ENCODE measurements around the gene SOX6.

SOX6 gene

GRCh38 chr11:16252373-16252772 lies 104.0 kb downstream of the SOX6 start:
- 67 to 71% methylated on average over 4 of the region's 4 CpGs for WGBS, 2 experiments
- Histone ChIP-seq H3K4me1 (ENCODE audit: control insufficient read depth, insufficient read depth, low read length) (no peaks in the 10 kb centered on the region), H3K27me3 (ENCODE audit: control insufficient read depth, insufficient read depth, low read length, poor library complexity, severe bottlenecking) (no peaks in the 10 kb centered on the region), H3K9me3 (ENCODE audit: control insufficient read depth, low read length) (no peaks in the 10 kb centered on the region), H3K4me3 (ENCODE audit: insufficient read depth, low read depth, low read length) (no peak overlapping the region), H3K36me3 (ENCODE audit: control insufficient read depth, insufficient read depth, low read length) (no peaks in the 10 kb centered on the region), H3K27ac (ENCODE audit: insufficient read depth, low read depth, low read length, poor library complexity, severe bottlenecking) (no peak overlapping the region)

GRCh38 chr11:16248248-16248647 lies 108.1 kb downstream of the SOX6 start:
- no peaks in the 10 kb centered on the region for H3K9me3 ChIP-seq (ENCODE audit: control insufficient read depth, low read length)
- no peak overlapping the region for H3K4me3 ChIP-seq (ENCODE audit: insufficient read depth, low read depth, low read length)
- H3K4me1 ChIP-seq (ENCODE audit: control insufficient read depth, insufficient read depth, low read length) = no peaks in the 10 kb centered on the region
- no peaks in the 10 kb centered on the region for H3K36me3 ChIP-seq (ENCODE audit: control insufficient read depth, insufficient read depth, low read length)
- 94 to 97% methylated on average over 2 of the region's 2 CpGs for WGBS, 2 experiments
- H3K27me3 ChIP-seq (ENCODE audit: control insufficient read depth, insufficient read depth, low read length, poor library complexity, severe bottlenecking) = no peaks in the 10 kb centered on the region
- no peak overlapping the region for H3K27ac ChIP-seq (ENCODE audit: insufficient read depth, low read depth, low read length, poor library complexity, severe bottlenecking)

GRCh38 chr11:16242806-16243205 lies 113.5 kb downstream of the SOX6 start:
- Histone ChIP-seq H3K36me3 (ENCODE audit: control insufficient read depth, insufficient read depth, low read length) (no peaks in the 10 kb centered on the region), H3K27me3 (ENCODE audit: control insufficient read depth, insufficient read depth, low read length, poor library complexity, severe bottlenecking) (no peaks in the 10 kb centered on the region), H3K4me1 (ENCODE audit: control insufficient read depth, insufficient read depth, low read length) (no peaks in the 10 kb centered on the region), H3K9me3 (ENCODE audit: control insufficient read depth, low read length) (no peaks in the 10 kb centered on the region), H3K4me3 (ENCODE audit: insufficient read depth, low read depth, low read length) (no peak overlapping the region), H3K27ac (ENCODE audit: insufficient read depth, low read depth, low read length, poor library complexity, severe bottlenecking) (no peak overlapping the region)
- 91 to 92% methylated on average over 2 of the region's 2 CpGs for WGBS, 2 experiments

GRCh38 chr11:16240687-16241086 lies 115.7 kb downstream of the SOX6 start:
- no peaks in the 10 kb centered on the region for H3K27me3 ChIP-seq (ENCODE audit: control insufficient read depth, insufficient read depth, low read length, poor library complexity, severe bottlenecking)
- H3K27ac ChIP-seq (ENCODE audit: insufficient read depth, low read depth, low read length, poor library complexity, severe bottlenecking) = no peak overlapping the region
- H3K9me3 ChIP-seq (ENCODE audit: control insufficient read depth, low read length) = no peaks in the 10 kb centered on the region
- 86% methylated on average over 1 of the region's 1 CpG; no CpG with 5 or more reads in 1 of the 2 experiments for WGBS, 2 experiments
- H3K36me3 ChIP-seq (ENCODE audit: control insufficient read depth, insufficient read depth, low read length) = no peaks in the 10 kb centered on the region
- H3K4me1 ChIP-seq (ENCODE audit: control insufficient read depth, insufficient read depth, low read length) = no peaks in the 10 kb centered on the region
- H3K4me3 ChIP-seq (ENCODE audit: insufficient read depth, low read depth, low read length) = no peak overlapping the region

GRCh38 chr11:16239141-16240105 lies 116.9 kb downstream of the SOX6 start:
- Histone ChIP-seq H3K9me3 (ENCODE audit: control insufficient read depth, low read length) (no peaks in the 10 kb centered on the region), H3K36me3 (ENCODE audit: control insufficient read depth, insufficient read depth, low read length) (no peaks in the 10 kb centered on the region), H3K27ac (ENCODE audit: insufficient read depth, low read depth, low read length, poor library complexity, severe bottlenecking) (no peak overlapping the region), H3K4me3 (ENCODE audit: insufficient read depth, low read depth, low read length) (no peak overlapping the region), H3K27me3 (ENCODE audit: control insufficient read depth, insufficient read depth, low read length, poor library complexity, severe bottlenecking) (no peaks in the 10 kb centered on the region), H3K4me1 (ENCODE audit: control insufficient read depth, insufficient read depth, low read length) (no peaks in the 10 kb centered on the region)
- WGBS, 2 experiments = 71 to 83% methylated on average over 7 of the region's 7 CpGs

- Histone ChIP-seq H3K9me3 (ENCODE audit: control insufficient read depth, low read length) (no peaks in the 10 kb centered on the region), H3K4me3 (ENCODE audit: insufficient read depth, low read depth, low read length) (no peak overlapping the region), H3K4me1 (ENCODE audit: control insufficient read depth, insufficient read depth, low read length) (no peaks in the 10 kb centered on the region), H3K36me3 (ENCODE audit: control insufficient read depth, insufficient read depth, low read length) (no peaks in the 10 kb centered on the region), H3K27me3 (ENCODE audit: control insufficient read depth, insufficient read depth, low read length, poor library complexity, severe bottlenecking) (no peaks in the 10 kb centered on the region), H3K27ac (ENCODE audit: insufficient read depth, low read depth, low read length, poor library complexity, severe bottlenecking) (no peak overlapping the region)
- 55 to 85% methylated on average over 1 to 3 of the region's 3 CpGs for WGBS, 2 experiments
These were observed 130.1 kb downstream of the SOX6 start for GRCh38 chr11:16226245-16226644.

- H3K4me3 ChIP-seq (ENCODE audit: insufficient read depth, low read depth, low read length) = no peak overlapping the region
- H3K27me3 ChIP-seq (ENCODE audit: control insufficient read depth, insufficient read depth, low read length, poor library complexity, severe bottlenecking) = no peaks in the 10 kb centered on the region
- H3K9me3 ChIP-seq (ENCODE audit: control insufficient read depth, low read length) = no peaks in the 10 kb centered on the region
- 100% methylated on average over 1 of the region's 1 CpG for WGBS, 2 experiments
- no peaks in the 10 kb centered on the region for H3K36me3 ChIP-seq (ENCODE audit: control insufficient read depth, insufficient read depth, low read length)
- no peaks in the 10 kb centered on the region for H3K4me1 ChIP-seq (ENCODE audit: control insufficient read depth, insufficient read depth, low read length)
- H3K27ac ChIP-seq (ENCODE audit: insufficient read depth, low read depth, low read length, poor library complexity, severe bottlenecking) = no peak overlapping the region
These were observed 130.7 kb downstream of the SOX6 start for GRCh38 chr11:16225623-16226022.

GRCh38 chr11:16223558-16223957 lies 132.8 kb downstream of the SOX6 start:
- H3K4me3 ChIP-seq (ENCODE audit: insufficient read depth, low read depth, low read length) = no peak overlapping the region
- no peak overlapping the region for H3K27ac ChIP-seq (ENCODE audit: insufficient read depth, low read depth, low read length, poor library complexity, severe bottlenecking)
- 77 to 92% methylated on average over 1 of the region's 1 CpG for WGBS, 2 experiments
- H3K9me3 ChIP-seq (ENCODE audit: control insufficient read depth, low read length) = no peaks in the 10 kb centered on the region
- no peaks in the 10 kb centered on the region for H3K27me3 ChIP-seq (ENCODE audit: control insufficient read depth, insufficient read depth, low read length, poor library complexity, severe bottlenecking)
- no peaks in the 10 kb centered on the region for H3K36me3 ChIP-seq (ENCODE audit: control insufficient read depth, insufficient read depth, low read length)
- no peaks in the 10 kb centered on the region for H3K4me1 ChIP-seq (ENCODE audit: control insufficient read depth, insufficient read depth, low read length)

- H3K36me3 ChIP-seq (ENCODE audit: control insufficient read depth, insufficient read depth, low read length) = no peaks in the 10 kb centered on the region
- H3K27me3 ChIP-seq (ENCODE audit: control insufficient read depth, insufficient read depth, low read length, poor library complexity, severe bottlenecking) = no peaks in the 10 kb centered on the region
- no peaks in the 10 kb centered on the region for H3K4me1 ChIP-seq (ENCODE audit: control insufficient read depth, insufficient read depth, low read length)
- WGBS, 2 experiments = 96 to 97% methylated on average over 3 of the region's 3 CpGs
- no peak overlapping the region for H3K27ac ChIP-seq (ENCODE audit: insufficient read depth, low read depth, low read length, poor library complexity, severe bottlenecking)
- no peak overlapping the region for H3K4me3 ChIP-seq (ENCODE audit: insufficient read depth, low read depth, low read length)
- no peaks in the 10 kb centered on the region for H3K9me3 ChIP-seq (ENCODE audit: control insufficient read depth, low read length)
These were observed 138.7 kb downstream of the SOX6 start for GRCh38 chr11:16217631-16218030.

GRCh38 chr11:16216831-16217230 lies 139.5 kb downstream of the SOX6 start:
- no peaks in the 10 kb centered on the region for H3K4me1 ChIP-seq (ENCODE audit: control insufficient read depth, insufficient read depth, low read length)
- no peak overlapping the region for H3K4me3 ChIP-seq (ENCODE audit: insufficient read depth, low read depth, low read length)
- no peaks in the 10 kb centered on the region for H3K9me3 ChIP-seq (ENCODE audit: control insufficient read depth, low read length)
- no peaks in the 10 kb centered on the region for H3K27me3 ChIP-seq (ENCODE audit: control insufficient read depth, insufficient read depth, low read length, poor library complexity, severe bottlenecking)
- no peaks in the 10 kb centered on the region for H3K36me3 ChIP-seq (ENCODE audit: control insufficient read depth, insufficient read depth, low read length)
- no peak overlapping the region for H3K27ac ChIP-seq (ENCODE audit: insufficient read depth, low read depth, low read length, poor library complexity, severe bottlenecking)
- WGBS, 2 experiments = 84 to 89% methylated on average over 3 of the region's 3 CpGs

All from ectodermal cell (in vitro differentiated cells).